ENCODE data around the gene TVP23C.

- TF ChIP-seq YY1 (IDR thresholded peaks at IDR 0.05; ENCODE audit: insufficient read depth, insufficient read length) (no peak), ZNF274 (IDR thresholded peaks at IDR 0.05; ENCODE audit: low read depth, low read length) (no peak), SUZ12 (IDR thresholded peaks at IDR 0.05; ENCODE audit: extremely low read depth, insufficient read depth, insufficient read length) (no peak)
Measured at GRCh38 chr17:15456496-15456895, 106.8 kb downstream of the TVP23C start.

Data from NT2/D1 (cell line).